Mesenchymal stem cell (in vitro differentiated cells and primary cell): ENCODE data around the gene THAP5.

ENCODE experiments used
- DNase-seq: peaks from one replicate; pipeline ENCODE4 v3.0.0-alpha.2; 2013
- H2AFZ ChIP-seq: one replicate; pipeline ENCODE4 v1.6.1; 2013; ENCODE audit warnings: low read depth, mild to moderate bottlenecking, control low read depth, inconsistent platforms, low read length, moderate library complexity
- H2AK5ac ChIP-seq: 2 replicates; pipeline ENCODE4 v1.6.1; 2013; ENCODE audit warnings: low read length, moderate library complexity, mild to moderate bottlenecking, inconsistent platforms; ENCODE audit not compliant: severe bottlenecking
- H2BK120ac ChIP-seq: one replicate; pipeline ENCODE4 v1.6.1; 2013; ENCODE audit warnings: low read depth, mild to moderate bottlenecking, inconsistent platforms, low read length, moderate library complexity
- H2BK12ac ChIP-seq, 2 experiments: one replicate each; pipeline ENCODE4 v1.6.1; 2013; ENCODE audit warnings: inconsistent platforms in 2 of 2, low read length in 2 of 2, mild to moderate bottlenecking in 2 of 2, moderate library complexity in 2 of 2, control low read depth in 1 of 2
- H2BK15ac ChIP-seq: one replicate; pipeline ENCODE4 v1.6.1; 2013; ENCODE audit warnings: mild to moderate bottlenecking, low read depth, inconsistent platforms; ENCODE audit not compliant: poor library complexity, severe bottlenecking
- H2BK5ac ChIP-seq: 2 replicates; pipeline ENCODE4 v1.6.1; 2013; ENCODE audit warnings: low read depth, mild to moderate bottlenecking, low read length, control low read depth, inconsistent platforms; ENCODE audit not compliant: poor library complexity, severe bottlenecking
- H3K14ac ChIP-seq, 2 experiments: one replicate each; pipeline ENCODE4 v1.6.1; 2013; ENCODE audit warnings: inconsistent platforms in 2 of 2, low read length in 2 of 2, control low read depth in 1 of 2, mild to moderate bottlenecking in 1 of 2, moderate library complexity in 1 of 2
- H3K18ac ChIP-seq, 2 experiments: one replicate each; pipeline ENCODE4 v1.6.1; 2013; ENCODE audit warnings: inconsistent platforms in 2 of 2, low read length in 2 of 2, control low read depth in 1 of 2, low read depth in 1 of 2, mild to moderate bottlenecking in 1 of 2
- H3K23ac ChIP-seq, 2 experiments: one replicate each; pipeline ENCODE4 v1.6.1; 2013; ENCODE audit warnings: inconsistent platforms in 2 of 2, low read length in 2 of 2, mild to moderate bottlenecking in 2 of 2, moderate library complexity in 2 of 2, control low read depth in 1 of 2
- H3K27ac ChIP-seq: 2 replicates; pipeline ENCODE4 v1.5.1; 2013; ENCODE audit warnings: mild to moderate bottlenecking, moderate library complexity, low read length, control low read depth, inconsistent platforms; ENCODE audit not compliant: poor library complexity, severe bottlenecking
- H3K27me3 ChIP-seq, 2 experiments: 2 replicates each; pipeline versions ENCODE4 v1.6.1 to v1.7.0; 2013; ENCODE audit warnings: low read length in 2 of 2, mild to moderate bottlenecking in 2 of 2, moderate library complexity in 2 of 2, control low read depth in 1 of 2, inconsistent platforms in 1 of 2; ENCODE audit not compliant: control insufficient read depth in 1 of 2, insufficient read depth in 1 of 2
- H3K36me3 ChIP-seq, 2 experiments: 2 replicates each; pipeline versions ENCODE4 v1.6.1 to v1.7.0; 2013; ENCODE audit warnings: low read length in 2 of 2, control low read depth in 1 of 2, inconsistent platforms in 1 of 2, low read depth in 1 of 2, mild to moderate bottlenecking in 1 of 2; ENCODE audit not compliant: insufficient read depth in 2 of 2, control insufficient read depth in 1 of 2
- H3K4ac ChIP-seq, 2 experiments: one replicate each; pipeline ENCODE4 v1.6.1; 2013; ENCODE audit warnings: inconsistent platforms in 2 of 2, low read length in 2 of 2, mild to moderate bottlenecking in 2 of 2, moderate library complexity in 2 of 2, control low read depth in 1 of 2, low read depth in 1 of 2
- H3K4me1 ChIP-seq: 2 replicates; pipeline ENCODE4 v1.6.1; 2013; ENCODE audit warnings: low read depth, low read length, control low read depth; ENCODE audit not compliant: control insufficient read depth, insufficient read depth
- H3K4me2 ChIP-seq: 2 replicates; pipeline ENCODE4 v1.6.1; 2013; ENCODE audit warnings: low read length, mild to moderate bottlenecking, inconsistent platforms; ENCODE audit not compliant: poor library complexity, severe bottlenecking
- H3K4me3 ChIP-seq, 2 experiments: 2 replicates each; pipeline versions ENCODE4 v1.5.1 to v1.7.0; 2013; ENCODE audit warnings: low read length in 2 of 2, mild to moderate bottlenecking in 2 of 2, control low read depth in 1 of 2, low read depth in 1 of 2; ENCODE audit not compliant: insufficient read depth in 1 of 2
- H3K79me1 ChIP-seq: replicated peaks from 2 replicates; pipeline ENCODE4 v1.6.1; 2013; ENCODE audit warnings: mild to moderate bottlenecking, control low read depth, low read length, inconsistent platforms; ENCODE audit not compliant: poor library complexity, severe bottlenecking
- H3K9ac ChIP-seq: 2 replicates; pipeline ENCODE4 v1.7.0; 2013; ENCODE audit warnings: mild to moderate bottlenecking, low read length, moderate library complexity
- H3K9me3 ChIP-seq: 2 replicates; pipeline ENCODE4 v1.7.0; 2013; ENCODE audit warnings: mild to moderate bottlenecking, low read length; ENCODE audit not compliant: control insufficient read depth
- H4K8ac ChIP-seq: one replicate; pipeline ENCODE4 v1.6.1; 2013; ENCODE audit warnings: inconsistent platforms, mild to moderate bottlenecking, low read length, moderate library complexity
- H4K91ac ChIP-seq: one replicate; pipeline ENCODE4 v1.6.1; 2013; ENCODE audit warnings: mild to moderate bottlenecking, low read length, inconsistent platforms
- WGBS: methylation state at CpG from one replicate; pipeline ENCODE4 v1.1.7; 2013; ENCODE audit warnings: mixed read lengths; 5-methylcytosine and 5-hydroxymethylcytosine counted together

THAP5 gene

GRCh38 chr7:108604307-108605077 is 35.0 kb upstream of the THAP5 start:
- 88% methylated on average over 8 of the region's 11 CpGs for WGBS

DNA sequence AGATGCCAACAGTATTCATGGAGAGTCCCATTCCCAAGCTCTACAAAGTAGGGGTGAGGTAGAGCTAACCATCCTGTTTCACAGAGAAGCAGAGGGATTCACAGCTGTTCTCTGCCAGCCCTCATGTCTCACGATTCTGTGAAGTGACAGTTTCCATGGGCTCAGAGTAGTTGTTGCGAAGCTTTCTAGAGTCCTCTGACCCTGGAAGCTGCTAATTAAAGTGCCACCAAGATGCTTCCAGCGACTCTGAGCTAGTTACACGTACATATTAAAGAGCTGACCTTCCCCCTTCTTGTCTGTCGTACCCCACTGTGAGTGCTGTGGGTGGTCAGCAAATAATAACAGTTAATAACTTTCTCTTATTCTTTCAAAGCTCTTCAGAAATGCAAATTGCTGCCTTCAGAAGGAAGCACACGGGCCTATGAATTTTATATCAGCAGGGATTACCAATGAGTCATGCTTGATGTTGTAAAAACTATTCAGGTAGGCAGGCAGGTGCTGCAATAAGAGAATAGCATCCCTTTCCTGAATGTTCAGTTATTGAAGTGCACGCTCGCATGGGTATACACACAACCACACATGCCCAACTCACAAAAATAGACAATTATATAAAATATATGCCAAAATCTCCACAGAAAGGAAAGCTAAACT is 34.3 kb upstream of the THAP5 start:
- no peak overlapping the region for H2AFZ ChIP-seq
- no peak overlapping the region for H3K23ac ChIP-seq
- H2BK12ac ChIP-seq = no peak overlapping the region
- no peaks in the 10 kb centered on the region for H3K79me1 ChIP-seq
- WGBS = 61% methylated on average over 8 of the region's 8 CpGs
- H4K8ac ChIP-seq = no peak overlapping the region
- no peaks in the 10 kb centered on the region for H3K9me3 ChIP-seq
- no peak overlapping the region for H3K4me3 ChIP-seq
- H3K27me3 ChIP-seq = peaks cover 0 to 12% of the 10 kb centered on the region in 2 experiments
- H3K4me2 ChIP-seq = no peak overlapping the region
- H3K4ac ChIP-seq = no peak overlapping the region
- no peak for DNase-seq
- no peak overlapping the region for H3K18ac ChIP-seq
- no peak overlapping the region for H3K14ac ChIP-seq
- H3K36me3 ChIP-seq = no peaks in the 10 kb centered on the region
- H4K91ac ChIP-seq = no peak overlapping the region
- H2BK15ac ChIP-seq = no peak overlapping the region
- H3K27ac ChIP-seq = no peak overlapping the region
- H2BK5ac ChIP-seq = no peak overlapping the region
- no peak overlapping the region for H2BK120ac ChIP-seq
- H3K9ac ChIP-seq = no peak overlapping the region
- H3K4me1 ChIP-seq = no peaks in the 10 kb centered on the region
- no peak overlapping the region for H2AK5ac ChIP-seq

More at GRCh38 chr7:108604307-108605077, 35.0 kb upstream of the THAP5 start:
- Histone ChIP-seq H4K91ac (no peak overlapping the region), H3K4ac (no peak overlapping the region), H2AFZ (no peak overlapping the region), H2BK5ac (no peak overlapping the region), H3K4me1 (no peaks in the 10 kb centered on the region), H2BK15ac (no peak overlapping the region), H3K79me1 (no peaks in the 10 kb centered on the region), H3K18ac (no peak overlapping the region), H4K8ac (no peak overlapping the region), H2BK120ac (no peak overlapping the region), H2BK12ac (no peak overlapping the region), H2AK5ac (no peak overlapping the region), H3K27ac (no peak overlapping the region), H3K4me3 (no peak overlapping the region), H3K4me2 (no peak overlapping the region), H3K9ac (no peak overlapping the region), H3K9me3 (no peaks in the 10 kb centered on the region), H3K27me3 (peaks cover 0 to 5% of the 10 kb centered on the region in 2 experiments), H3K36me3 (no peaks in the 10 kb centered on the region), H3K23ac (no peak overlapping the region), H3K14ac (no peak overlapping the region)
- DNase-seq = no peak

GRCh38 chr7:108600399-108600798 is 30.9 kb upstream of the THAP5 start:
- no peaks in the 10 kb centered on the region for H3K9me3 ChIP-seq
- no peaks in the 10 kb centered on the region for H3K4me1 ChIP-seq
- peaks cover 0 to 13% of the 10 kb centered on the region in 2 experiments for H3K27me3 ChIP-seq
- H3K4ac ChIP-seq = no peak overlapping the region
- no peak overlapping the region for H2BK5ac ChIP-seq
- no peak overlapping the region for H2AK5ac ChIP-seq
- no peak overlapping the region for H3K4me2 ChIP-seq
- no peak overlapping the region for H3K14ac ChIP-seq
- no peak overlapping the region for H3K9ac ChIP-seq
- H3K23ac ChIP-seq = no peak overlapping the region
- no peaks in the 10 kb centered on the region for H3K79me1 ChIP-seq
- H4K8ac ChIP-seq = no peak overlapping the region
- H3K36me3 ChIP-seq = no peaks in the 10 kb centered on the region
- no peak overlapping the region for H3K4me3 ChIP-seq
- no peak overlapping the region for H2BK120ac ChIP-seq
- no peak overlapping the region for H3K18ac ChIP-seq
- H2BK12ac ChIP-seq = no peak overlapping the region
- no peak overlapping the region for H2BK15ac ChIP-seq
- WGBS = 33% methylated on average over 1 of the region's 1 CpG
- H2AFZ ChIP-seq = no peak overlapping the region
- H4K91ac ChIP-seq = no peak overlapping the region
- no peak for DNase-seq
- H3K27ac ChIP-seq = no peak overlapping the region

DNA sequence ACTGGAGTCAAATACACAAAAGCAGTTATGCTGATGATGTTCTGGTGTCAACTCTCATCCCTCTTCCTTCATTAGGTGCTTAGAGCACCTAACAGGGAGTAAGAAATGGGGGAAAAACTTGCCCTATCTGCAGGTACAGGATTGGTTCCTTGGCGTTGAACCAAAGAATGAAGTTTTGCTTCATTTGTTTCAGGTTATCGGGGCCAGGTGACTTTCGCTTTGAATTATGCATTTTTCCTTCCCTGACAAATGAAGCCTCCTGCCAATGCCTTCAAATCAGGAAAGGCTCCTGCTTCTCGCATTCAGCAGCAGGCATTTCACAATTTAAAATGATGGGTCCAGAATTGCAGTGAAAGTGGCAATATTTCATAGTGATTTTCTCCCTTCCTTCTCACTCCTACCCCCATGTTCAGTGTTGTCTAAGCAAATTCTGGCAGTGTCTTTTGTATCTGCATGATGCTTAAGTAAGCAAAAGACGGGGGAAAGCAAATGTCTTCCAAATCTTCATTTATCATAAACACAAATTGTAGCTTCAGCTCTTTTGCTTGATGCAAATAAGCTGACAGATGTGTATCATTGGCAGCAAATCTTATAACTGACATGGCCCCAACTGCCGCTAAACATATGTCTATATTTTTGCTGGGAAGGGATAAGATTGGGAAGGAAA is 29.5 kb upstream of the THAP5 start:
- no peak overlapping the region for H2BK120ac ChIP-seq
- H2AK5ac ChIP-seq = no peak overlapping the region
- H3K23ac ChIP-seq = no peak overlapping the region
- H2BK15ac ChIP-seq = no peak overlapping the region
- H2AFZ ChIP-seq = no peak overlapping the region
- H3K4me1 ChIP-seq = no peaks in the 10 kb centered on the region
- H3K79me1 ChIP-seq = no peaks in the 10 kb centered on the region
- H3K4me3 ChIP-seq = no peak overlapping the region
- no peaks in the 10 kb centered on the region for H3K36me3 ChIP-seq
- DNase-seq = no peak
- no peak overlapping the region for H3K18ac ChIP-seq
- H3K4me2 ChIP-seq = no peak overlapping the region
- H3K27ac ChIP-seq = no peak overlapping the region
- H3K9ac ChIP-seq = no peak overlapping the region
- no peak overlapping the region for H3K14ac ChIP-seq
- no peak overlapping the region for H3K4ac ChIP-seq
- no peak overlapping the region for H2BK12ac ChIP-seq
- peaks cover 0 to 13% of the 10 kb centered on the region in 2 experiments for H3K27me3 ChIP-seq
- no peak overlapping the region for H2BK5ac ChIP-seq
- no peaks in the 10 kb centered on the region for H3K9me3 ChIP-seq
- no peak overlapping the region for H4K91ac ChIP-seq
- no peak overlapping the region for H4K8ac ChIP-seq
- WGBS = 89% methylated on average over 3 of the region's 6 CpGs
